A549 (cell line): Measurements from ENCODE around the gene PRKD2.

Experiments used
- CEBPB ChIP-seq, 2 experiments: fragments of >200 bp in 1 of 2; sonication (Bioruptor Twin) in 1 of 2; formaldehyde crosslinking in 1 of 2; IDR thresholded peaks; 2 replicates each; pipeline ENCODE4 v1.6.1; 2012 to 2016
- CTCF ChIP-seq: fragments of >200 bp; sonication (Bioruptor Twin); formaldehyde crosslinking; IDR thresholded peaks from 3 replicates; pipeline ENCODE4 v1.5.1; 2016
- EP300 ChIP-seq, 2 experiments: fragments of >200 bp; sonication (Bioruptor Twin); formaldehyde crosslinking; IDR thresholded peaks; 2 replicates in 1 of 2; 3 replicates in 1 of 2; pipeline ENCODE4 v1.6.1; 2016 to 2017
- POLR2A ChIP-seq: IDR thresholded peaks from 2 replicates; pipeline ENCODE4 v1.6.1; 2012; ENCODE audit warnings: mild to moderate bottlenecking, low read length
- RFX5 ChIP-seq: fragments of 450-650 bp; IDR thresholded peaks from 2 replicates; pipeline ENCODE4 v1.7.1; 2014; ENCODE audit warnings: antibody characterized with exemption, mild to moderate bottlenecking, moderate library complexity
- RNF2 ChIP-seq: fragments of 200-600 bp; sonication (generic); IDR thresholded peaks from 2 replicates; pipeline ENCODE4 v1.6.1; 2016; ENCODE audit warnings: low read depth, mild to moderate bottlenecking, antibody characterized with exemption, moderate library complexity, borderline replicate concordance
- SREBF2 ChIP-seq: fragments of 450-650 bp; IDR thresholded peaks from 2 replicates; pipeline ENCODE4 v1.6.1; 2014; ENCODE audit warnings: mild to moderate bottlenecking, moderate library complexity
- USF2 ChIP-seq: fragments of 450-650 bp; IDR thresholded peaks from 2 replicates; pipeline ENCODE4 v1.6.1; 2014; ENCODE audit warnings: antibody characterized with exemption
- TF ChIP-seq, protein P1 (sequence below): fragments of 150-350 bp; IDR thresholded peaks from 2 replicates; pipeline ENCODE4 v1.6.1; 2014; ENCODE audit warnings: low read depth, mild to moderate bottlenecking, low read length

- TF ChIP-seq CEBPB (IDR thresholded peaks at IDR 0.05) (no peak), CTCF (no peak), RNF2 (no peak), USF2 (no peak), POLR2A (no peak; the same call in 1 of the 2 replicates), SREBF2 (no peak), RFX5 (no peak), EP300 (IDR thresholded peaks at IDR 0.05) (no peak; a peak in 1 of 5 replicates)
- TF ChIP-seq, protein P1, sequence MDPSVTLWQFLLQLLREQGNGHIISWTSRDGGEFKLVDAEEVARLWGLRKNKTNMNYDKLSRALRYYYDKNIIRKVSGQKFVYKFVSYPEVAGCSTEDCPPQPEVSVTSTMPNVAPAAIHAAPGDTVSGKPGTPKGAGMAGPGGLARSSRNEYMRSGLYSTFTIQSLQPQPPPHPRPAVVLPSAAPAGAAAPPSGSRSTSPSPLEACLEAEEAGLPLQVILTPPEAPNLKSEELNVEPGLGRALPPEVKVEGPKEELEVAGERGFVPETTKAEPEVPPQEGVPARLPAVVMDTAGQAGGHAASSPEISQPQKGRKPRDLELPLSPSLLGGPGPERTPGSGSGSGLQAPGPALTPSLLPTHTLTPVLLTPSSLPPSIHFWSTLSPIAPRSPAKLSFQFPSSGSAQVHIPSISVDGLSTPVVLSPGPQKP = no peak
Measured at GRCh38 chr19:46745521-46746280, 28.8 kb upstream of the PRKD2 start, which contains the start of gene FKRP.
